A673 (cell line): ENCODE measurements around the gene VTI1A. TPM values are rescaled to one million over a fixed set of nuclear protein-coding genes. Genes with fewer than 3 reads are reported as not detected.

ENCODE experiments used
- BruUV-seq: library from RNA; stranded (reverse); fragments of 400-500 nt; replicated peaks from 2 replicates; lab custom pipeline; 2021; lab: Mats Ljungman, UMichigan
- CTCF ChIA-PET: fragments of 300-600 bp; sonication (Branson Sonifier 250); formaldehyde crosslinking; loops from one replicate; lab custom pipeline; 2022; ENCODE audit warnings: antibody characterized with exemption; lab: Charles Lee
- POLR2A ChIA-PET: fragments of 300-600 bp; sonication (Branson Sonifier 250); formaldehyde crosslinking; loops from one replicate; lab custom pipeline; 2022; ENCODE audit warnings: antibody characterized with exemption; ENCODE audit not compliant: low non-redundant PET; lab: Charles Lee
- DNase-seq: peaks from one replicate; pipeline ENCODE4 v3.0.0-alpha.2; 2015; ENCODE audit warnings: low spot score
- H3K27ac ChIP-seq: fragments of 200-600 bp; sonication (generic); 2 replicates; pipeline ENCODE4 v1.5.1; 2016; ENCODE audit warnings: mixed run types, low read depth, mild to moderate bottlenecking, mixed read lengths, antibody characterized with exemption, low read length; ENCODE audit not compliant: poor library complexity, severe bottlenecking
- H3K27me3 ChIP-seq: fragments of 200-600 bp; sonication (generic); replicated peaks from 2 replicates; pipeline ENCODE4 v1.6.1; 2017; ENCODE audit warnings: mixed run types, low read depth, mild to moderate bottlenecking, mixed read lengths, antibody characterized with exemption, low read length; ENCODE audit not compliant: insufficient read depth, poor library complexity
- H3K36me3 ChIP-seq: fragments of 200-600 bp; sonication (generic); 2 replicates; pipeline ENCODE4 v1.6.1; 2016; ENCODE audit warnings: mixed run types, mild to moderate bottlenecking, mixed read lengths, antibody characterized with exemption, low read length; ENCODE audit not compliant: insufficient read depth, poor library complexity, severe bottlenecking
- H3K4me1 ChIP-seq: fragments of 200-600 bp; sonication (generic); 2 replicates; pipeline ENCODE4 v1.6.1; 2017; ENCODE audit warnings: mixed run types, mild to moderate bottlenecking, mixed read lengths, antibody characterized with exemption, low read length; ENCODE audit not compliant: insufficient read depth, poor library complexity, severe bottlenecking
- H3K4me3 ChIP-seq: fragments of 200-600 bp; sonication (generic); 2 replicates; pipeline ENCODE4 v1.5.1; 2016; ENCODE audit warnings: low read depth, mixed run types, mild to moderate bottlenecking, mixed read lengths, low read length; ENCODE audit not compliant: poor library complexity, severe bottlenecking
- H3K9me3 ChIP-seq: fragments of 200-600 bp; sonication (generic); 2 replicates; pipeline ENCODE4 v1.6.1; 2016; ENCODE audit warnings: mixed run types, low read depth, mild to moderate bottlenecking, mixed read lengths, antibody characterized with exemption, low read length; ENCODE audit not compliant: poor library complexity, severe bottlenecking
- CTCF ChIP-seq: fragments of 300-800, 200-600 bp; sonication (generic); conservative IDR thresholded peaks from 2 replicates; pipeline ENCODE4 v1.5.1; 2017; ENCODE audit warnings: low read depth, mild to moderate bottlenecking, antibody characterized with exemption, low read length, moderate library complexity, mixed read lengths
- EZH2 ChIP-seq: fragments of 200-600 bp; sonication (generic); IDR thresholded peaks from 2 replicates; pipeline ENCODE4 v1.6.1; 2017; ENCODE audit warnings: borderline replicate concordance, low read depth, mild to moderate bottlenecking, mixed read lengths, antibody characterized with exemption, low read length; ENCODE audit not compliant: poor library complexity, severe bottlenecking
- intact Hi-C: fragments of 100-400 bp; cut with micrococcal nuclease; formaldehyde crosslinking; loops from one replicate; pipeline ENCODE4 v1.10.0; 2022; ENCODE audit not compliant: unreplicated experiment
- total RNA-seq: library from RNA; stranded (reverse); gene quantifications from 2 replicates; pipeline ENCODE4 v1.2.3, GENCODE V29; 2021

The VTI1A gene
- total RNA-seq, 1 experiment from 2014 or later = 38.7 TPM

- H3K36me3 ChIP-seq = no peaks in the 10 kb centered on the region
- H3K4me1 ChIP-seq = no peaks in the 10 kb centered on the region
- peaks cover 6% of the 10 kb centered on the region for H3K9me3 ChIP-seq
- TF ChIP-seq CTCF (no peak), EZH2 (no peak)
- H3K27ac ChIP-seq = no peak overlapping the region
- intact Hi-C loops = no loop called here
- POLR2A ChIA-PET = no interaction called here
- H3K27me3 ChIP-seq = no peaks in the 10 kb centered on the region
- no peak for DNase-seq
- BruUV-seq = no TSS peak
- no peak overlapping the region for H3K4me3 ChIP-seq
- CTCF ChIA-PET = no interaction called here
These were observed 167.6 kb downstream of the VTI1A start for GRCh38 chr10:112614586-112614985.

GRCh38 chr10:112615269-112615668 is 168.3 kb downstream of the VTI1A start:
- no peak for DNase-seq
- H3K4me1 ChIP-seq = no peaks in the 10 kb centered on the region
- ChIA-PET POLR2A (no interaction called here), CTCF (no interaction called here)
- no peaks in the 10 kb centered on the region for H3K36me3 ChIP-seq
- H3K4me3 ChIP-seq = no peak overlapping the region
- intact Hi-C loops = no loop called here
- BruUV-seq = no TSS peak
- H3K27ac ChIP-seq = no peak overlapping the region
- H3K27me3 ChIP-seq = no peaks in the 10 kb centered on the region
- H3K9me3 ChIP-seq = peaks cover 6% of the 10 kb centered on the region
- TF ChIP-seq CTCF (no peak), EZH2 (no peak)

DNA sequence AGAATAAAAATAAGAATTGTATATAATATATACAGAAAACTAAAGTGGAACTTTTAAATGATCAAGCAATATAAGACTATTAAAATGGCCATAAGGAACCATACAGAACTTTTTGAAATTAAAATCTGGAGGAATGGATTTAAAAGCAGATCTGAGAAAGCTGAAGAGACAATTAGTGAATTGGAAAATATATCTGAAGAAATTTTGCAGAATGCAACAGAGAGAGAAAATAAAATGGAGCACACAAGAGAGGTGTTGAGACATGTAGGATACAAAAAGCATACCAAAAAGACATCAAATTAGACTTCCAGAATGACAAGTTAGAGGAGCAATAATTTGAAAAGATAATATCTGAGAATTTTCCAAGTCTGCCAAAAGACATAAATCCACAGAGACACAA is 169.6 kb downstream of the VTI1A start:
- DNase-seq = no peak
- Histone ChIP-seq H3K27me3 (no peaks in the 10 kb centered on the region), H3K4me1 (no peaks in the 10 kb centered on the region), H3K9me3 (peaks cover 6% of the 10 kb centered on the region), H3K27ac (no peak overlapping the region), H3K4me3 (no peak overlapping the region), H3K36me3 (no peaks in the 10 kb centered on the region)
- ChIA-PET CTCF (no interaction called here), POLR2A (no interaction called here)
- no peak for TF ChIP-seq CTCF
- intact Hi-C loops = no loop called here
- no TSS peak for BruUV-seq
